ENCODE results near the gene GLI3. TPM values are rescaled to one million over a fixed set of nuclear protein-coding genes. Genes with fewer than 3 reads are reported as not detected.

Gene GLI3
- total RNA-seq, 2 donors from 2014 or later, result 3.4 to 6.6 TPM

DNA sequence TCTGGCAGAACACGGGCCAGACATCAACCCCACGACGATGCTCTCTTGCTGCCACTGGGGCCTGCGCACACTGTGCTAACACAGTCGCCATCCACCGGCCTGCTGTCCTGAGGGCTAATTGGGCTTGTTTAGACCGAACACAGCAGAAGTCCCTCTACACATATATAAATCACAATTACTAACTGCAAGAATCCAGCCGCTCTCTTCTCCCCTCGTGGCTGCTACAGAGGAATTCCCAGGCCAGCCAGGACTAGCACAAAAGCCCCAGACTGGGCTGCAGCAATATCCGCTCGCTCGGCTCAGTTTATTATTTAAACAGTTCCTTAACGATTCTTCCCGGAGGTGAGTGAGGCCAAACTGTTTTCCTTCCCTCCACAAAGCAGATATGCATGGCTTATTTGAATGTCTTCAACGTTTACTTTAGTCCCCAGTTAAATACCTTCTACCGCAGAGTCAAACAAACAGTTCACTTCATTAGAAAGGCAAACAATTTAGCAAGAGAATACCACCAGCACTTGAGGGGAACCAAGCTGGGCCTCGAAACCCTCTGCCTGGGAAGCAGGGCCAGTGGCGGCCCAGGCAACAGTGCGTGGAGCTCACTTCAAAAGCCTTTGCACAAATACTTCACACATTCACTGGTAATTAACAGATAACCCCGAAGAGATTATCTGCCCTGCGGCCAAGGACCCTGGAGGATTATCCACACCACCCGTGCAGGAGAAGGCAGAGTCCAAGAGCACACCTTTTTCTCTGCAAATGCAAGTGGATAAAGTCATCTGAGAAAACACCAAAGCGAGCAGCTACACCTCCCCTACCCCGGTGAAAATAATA, 145.3 kb downstream of the GLI3 start:
- no peak overlapping the region for H3K27ac ChIP-seq
- ATAC-seq (ENCODE audit: insufficient number of reproducible peaks, low FRiP score, low read depth) (no peak), DNase-seq (ENCODE audit: low spot score) (no peak)
- peaks cover 0 to 5% of the 10 kb centered on the region in 2 donors for H3K4me1 ChIP-seq (ENCODE audit: control insufficient read depth in 1 of 2, low read depth in 2 of 2)
- no peaks in the 10 kb centered on the region for H3K9me3 ChIP-seq
- no peaks in the 10 kb centered on the region for H3K27me3 ChIP-seq (replicated peaks; ENCODE audit: insufficient read depth)
- no peaks in the 10 kb centered on the region for H3K36me3 ChIP-seq
- H3K4me3 ChIP-seq, result no peak overlapping the region
- TF ChIP-seq, protein P1, sequence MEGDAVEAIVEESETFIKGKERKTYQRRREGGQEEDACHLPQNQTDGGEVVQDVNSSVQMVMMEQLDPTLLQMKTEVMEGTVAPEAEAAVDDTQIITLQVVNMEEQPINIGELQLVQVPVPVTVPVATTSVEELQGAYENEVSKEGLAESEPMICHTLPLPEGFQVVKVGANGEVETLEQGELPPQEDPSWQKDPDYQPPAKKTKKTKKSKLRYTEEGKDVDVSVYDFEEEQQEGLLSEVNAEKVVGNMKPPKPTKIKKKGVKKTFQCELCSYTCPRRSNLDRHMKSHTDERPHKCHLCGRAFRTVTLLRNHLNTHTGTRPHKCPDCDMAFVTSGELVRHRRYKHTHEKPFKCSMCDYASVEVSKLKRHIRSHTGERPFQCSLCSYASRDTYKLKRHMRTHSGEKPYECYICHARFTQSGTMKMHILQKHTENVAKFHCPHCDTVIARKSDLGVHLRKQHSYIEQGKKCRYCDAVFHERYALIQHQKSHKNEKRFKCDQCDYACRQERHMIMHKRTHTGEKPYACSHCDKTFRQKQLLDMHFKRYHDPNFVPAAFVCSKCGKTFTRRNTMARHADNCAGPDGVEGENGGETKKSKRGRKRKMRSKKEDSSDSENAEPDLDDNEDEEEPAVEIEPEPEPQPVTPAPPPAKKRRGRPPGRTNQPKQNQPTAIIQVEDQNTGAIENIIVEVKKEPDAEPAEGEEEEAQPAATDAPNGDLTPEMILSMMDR (IDR thresholded peaks at IDR 0.05), result no peak

DNA sequence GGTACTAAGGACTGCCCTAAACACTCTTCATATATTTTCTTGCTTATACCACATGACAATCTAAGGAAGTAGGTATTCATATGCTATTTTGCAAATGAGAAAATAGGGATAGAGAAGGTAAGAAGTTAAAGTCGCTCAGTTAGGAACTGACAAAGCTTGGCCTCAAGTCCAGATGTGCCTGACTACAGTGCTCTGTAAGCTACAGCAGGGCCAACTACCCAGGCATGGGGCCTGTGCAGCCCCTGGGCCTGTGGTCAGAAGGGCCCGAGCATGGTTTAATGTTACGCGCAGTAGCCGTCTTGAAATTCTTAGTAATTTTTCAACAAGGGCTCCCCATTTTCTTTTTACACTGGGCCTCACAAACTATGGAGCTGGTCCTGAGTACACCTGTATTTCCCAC, 146.2 kb downstream of the GLI3 start:
- no peak for ATAC-seq (ENCODE audit: insufficient number of reproducible peaks, low FRiP score, low read depth)
- TF ChIP-seq, protein P1 (IDR thresholded peaks at IDR 0.05), result no peak
- H3K36me3 ChIP-seq, result no peaks in the 10 kb centered on the region
- H3K27ac ChIP-seq, result no peak overlapping the region
- no peaks in the 10 kb centered on the region for H3K27me3 ChIP-seq (replicated peaks; ENCODE audit: insufficient read depth)
- no peaks in the 10 kb centered on the region for H3K4me1 ChIP-seq (ENCODE audit: control insufficient read depth in 1 of 2, low read depth in 2 of 2)
- H3K4me3 ChIP-seq, result no peak overlapping the region
- no peaks in the 10 kb centered on the region for H3K9me3 ChIP-seq
- no peak for DNase-seq (ENCODE audit: low spot score)

- DNase-seq (ENCODE audit: low spot score) (no peak), ATAC-seq (ENCODE audit: insufficient number of reproducible peaks, low FRiP score, low read depth) (no peak)
- no peak overlapping the region for H3K27ac ChIP-seq
- H3K27me3 ChIP-seq (replicated peaks; ENCODE audit: insufficient read depth), result no peaks in the 10 kb centered on the region
- H3K36me3 ChIP-seq, result no peaks in the 10 kb centered on the region
- H3K9me3 ChIP-seq, result no peaks in the 10 kb centered on the region
- H3K4me1 ChIP-seq (ENCODE audit: control insufficient read depth in 1 of 2, low read depth in 2 of 2), result no peaks in the 10 kb centered on the region
- TF ChIP-seq, protein P1 (IDR thresholded peaks at IDR 0.05), result no peak
- no peak overlapping the region for H3K4me3 ChIP-seq
Observed at GRCh38 chr7:42090056-42090455, 147.0 kb downstream of the GLI3 start.

- Histone ChIP-seq H3K36me3 (no peaks in the 10 kb centered on the region), H3K27me3 (replicated peaks; ENCODE audit: insufficient read depth) (no peaks in the 10 kb centered on the region), H3K27ac (no peak overlapping the region), H3K9me3 (no peaks in the 10 kb centered on the region), H3K4me3 (no peak overlapping the region), H3K4me1 (ENCODE audit: control insufficient read depth in 1 of 2, low read depth in 2 of 2) (no peaks in the 10 kb centered on the region)
- ATAC-seq (ENCODE audit: insufficient number of reproducible peaks, low FRiP score, low read depth) (no peak), DNase-seq (ENCODE audit: low spot score) (no peak)
- TF ChIP-seq, protein P1 (IDR thresholded peaks at IDR 0.05), result no peak
Observed at GRCh38 chr7:42087616-42088015, 149.4 kb downstream of the GLI3 start.

DNA sequence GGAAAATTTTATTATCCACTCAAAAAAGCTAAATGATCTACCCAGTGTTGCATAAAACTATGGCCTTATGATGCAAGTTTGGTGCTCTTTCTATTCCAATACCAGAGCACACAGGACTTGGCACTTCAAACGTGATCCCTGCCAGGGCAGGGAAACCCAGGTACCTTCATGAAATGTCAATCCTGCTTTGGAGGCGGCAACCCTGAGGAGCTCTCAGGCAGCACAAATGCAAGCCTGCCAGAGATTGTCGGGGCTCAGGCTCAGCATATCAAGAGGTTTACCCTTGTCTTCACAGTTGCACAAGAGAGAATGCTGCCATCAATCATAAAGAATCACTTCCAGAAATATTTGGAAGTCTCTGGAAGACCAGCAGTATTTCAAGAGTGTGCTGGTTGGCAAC, 151.5 kb downstream of the GLI3 start:
- Histone ChIP-seq H3K4me1 (ENCODE audit: control insufficient read depth in 1 of 2, low read depth in 2 of 2) (no peaks in the 10 kb centered on the region), H3K27me3 (replicated peaks; ENCODE audit: insufficient read depth) (no peaks in the 10 kb centered on the region), H3K27ac (no peak overlapping the region), H3K9me3 (no peaks in the 10 kb centered on the region), H3K36me3 (no peaks in the 10 kb centered on the region), H3K4me3 (no peak overlapping the region)
- DNase-seq (ENCODE audit: low spot score) (no peak), ATAC-seq (ENCODE audit: insufficient number of reproducible peaks, low FRiP score, low read depth) (no peak)
- TF ChIP-seq, protein P1 (IDR thresholded peaks at IDR 0.05), result no peak

Measured in thoracic aorta (tissue), 2 donors.